Hepatocyte (in vitro differentiated cells): ENCODE data around the gene ATOH8.

Source experiments
- EZH2phosphoT487 ChIP-seq: fragments of 200-600 bp; sonication (generic); IDR thresholded peaks from one replicate; pipeline ENCODE4 v1.6.1; 2018; ENCODE audit warnings: antibody characterized with exemption, mild to moderate bottlenecking, low read depth, moderate library complexity; ENCODE audit not compliant: unreplicated experiment, severe bottlenecking
- TF ChIP-seq, protein P1 (sequence below): fragments of 200-600 bp; sonication (generic); IDR thresholded peaks from 2 replicates; pipeline ENCODE4 v1.5.1; 2016; ENCODE audit warnings: antibody characterized with exemption, mild to moderate bottlenecking; ENCODE audit not compliant: poor library complexity

GRCh38 chr2:85795331-85796045, 41.7 kb downstream of the ATOH8 start:
- no peak for TF ChIP-seq EZH2phosphoT487
- TF ChIP-seq, protein P1, sequence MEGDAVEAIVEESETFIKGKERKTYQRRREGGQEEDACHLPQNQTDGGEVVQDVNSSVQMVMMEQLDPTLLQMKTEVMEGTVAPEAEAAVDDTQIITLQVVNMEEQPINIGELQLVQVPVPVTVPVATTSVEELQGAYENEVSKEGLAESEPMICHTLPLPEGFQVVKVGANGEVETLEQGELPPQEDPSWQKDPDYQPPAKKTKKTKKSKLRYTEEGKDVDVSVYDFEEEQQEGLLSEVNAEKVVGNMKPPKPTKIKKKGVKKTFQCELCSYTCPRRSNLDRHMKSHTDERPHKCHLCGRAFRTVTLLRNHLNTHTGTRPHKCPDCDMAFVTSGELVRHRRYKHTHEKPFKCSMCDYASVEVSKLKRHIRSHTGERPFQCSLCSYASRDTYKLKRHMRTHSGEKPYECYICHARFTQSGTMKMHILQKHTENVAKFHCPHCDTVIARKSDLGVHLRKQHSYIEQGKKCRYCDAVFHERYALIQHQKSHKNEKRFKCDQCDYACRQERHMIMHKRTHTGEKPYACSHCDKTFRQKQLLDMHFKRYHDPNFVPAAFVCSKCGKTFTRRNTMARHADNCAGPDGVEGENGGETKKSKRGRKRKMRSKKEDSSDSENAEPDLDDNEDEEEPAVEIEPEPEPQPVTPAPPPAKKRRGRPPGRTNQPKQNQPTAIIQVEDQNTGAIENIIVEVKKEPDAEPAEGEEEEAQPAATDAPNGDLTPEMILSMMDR, result no peak
